HCT116 (cell line): Measurements from ENCODE around the gene CDH23. TPM values are rescaled to one million over a fixed set of nuclear protein-coding genes. Genes with fewer than 3 reads are reported as not detected.

Source experiments
- ATAC-seq: fragments of 200-7000 bp; cut with Tn5 transposase; 2 replicates; pipeline ENCODE4 v1.9.1; 2020; ENCODE audit warnings: mild to moderate bottlenecking, moderate library complexity
- BruUV-seq: library from RNA; stranded (reverse); fragments of 400-500 nt; replicated peaks from 2 replicates; lab custom pipeline; 2021; lab: Mats Ljungman, UMichigan
- CTCF ChIA-PET: fragments of 300-600 bp; sonication (Branson Sonifier 250); formaldehyde crosslinking; loops from one replicate; lab custom pipeline; 2021; ENCODE audit warnings: antibody characterized with exemption; lab: Charles Lee
- POLR2A ChIA-PET: fragments of 300-600, 350-600 bp; sonication (Branson Sonifier 250); formaldehyde crosslinking; loops from one replicate; lab custom pipeline; 2021; ENCODE audit warnings: antibody characterized with exemption; lab: Charles Lee
- RAD21 ChIA-PET, 2 experiments: fragments of 300-600 bp; sonication (Branson Sonifier 250); formaldehyde crosslinking; loops; one replicate each; lab custom pipeline; 2023; ENCODE audit warnings: low total read pairs in 2 of 2; ENCODE audit not compliant: uncharacterized antibody in 2 of 2, unreplicated experiment in 2 of 2, low non-redundant PET in 1 of 2; lab: Charles Lee
- DNase-seq: peaks from one replicate; pipeline ENCODE4 v3.0.0-alpha.2; 2010; ENCODE audit warnings: low read depth, low spot score
- H2AFZ ChIP-seq: fragments of 200-600 bp; shearing (Covaris generic), sonication (generic); 2 replicates; pipeline ENCODE4 v1.6.1; 2017; ENCODE audit warnings: low read depth, mixed run types, mixed read lengths, antibody characterized with exemption, low read length; ENCODE audit not compliant: poor library complexity, severe bottlenecking
- H3K27ac ChIP-seq: 2 replicates; pipeline ENCODE4 v1.5.1; 2012; ENCODE audit warnings: low read depth, low read length
- H3K27me3 ChIP-seq: fragments of 200-600 bp; sonication (generic); 2 replicates; pipeline ENCODE4 v1.6.1; 2016; ENCODE audit warnings: mixed run types, low read length, mixed read lengths; ENCODE audit not compliant: insufficient read depth
- H3K36me3 ChIP-seq, 2 experiments: fragments of 200-500 bp in 1 of 2; fragments of 200-600 bp in 1 of 2; sonication (Bioruptor generic) in 1 of 2; sonication (generic) in 1 of 2; 2 replicates each; pipeline versions ENCODE4 v1.5.1 to v1.6.1; 2014 to 2016; ENCODE audit warnings: low read length in 2 of 2, inconsistent platforms in 1 of 2, mixed read lengths in 1 of 2, mixed run types in 1 of 2; ENCODE audit not compliant: insufficient read depth in 2 of 2, control insufficient read depth in 1 of 2
- H3K4me1 ChIP-seq, 2 experiments: fragments of 200-600 bp in 1 of 2; sonication (generic) in 1 of 2; 2 replicates each; pipeline versions ENCODE4 v1.5.1 to v1.6.1; 2012 to 2017; ENCODE audit warnings: low read length in 2 of 2, inconsistent platforms in 1 of 2, mild to moderate bottlenecking in 1 of 2, mixed read lengths in 1 of 2, mixed run types in 1 of 2, moderate library complexity in 1 of 2; ENCODE audit not compliant: insufficient read depth in 2 of 2, control insufficient read depth in 1 of 2
- H3K4me2 ChIP-seq: fragments of 200-600 bp; sonication (generic); 2 replicates; pipeline ENCODE4 v1.6.1; 2017; ENCODE audit warnings: mixed run types, low read length, mixed read lengths
- H3K4me3 ChIP-seq, 2 experiments: fragments of 200-600 bp in 1 of 2; sonication (generic) in 1 of 2; replicated peaks in 1 of 2; 2 replicates each; pipeline ENCODE4 v1.5.1; 2011 to 2016; ENCODE audit warnings: low read length in 2 of 2, control low read depth in 1 of 2, low read depth in 1 of 2, mild to moderate bottlenecking in 1 of 2, mixed read lengths in 1 of 2, mixed run types in 1 of 2
- H3K79me2 ChIP-seq: fragments of 200-600 bp; sonication (generic); 2 replicates; pipeline ENCODE4 v1.6.1; 2017; ENCODE audit warnings: mild to moderate bottlenecking, mixed run types, low read length, moderate library complexity, mixed read lengths; ENCODE audit not compliant: insufficient read depth
- H3K9ac ChIP-seq: fragments of 200-600 bp; sonication (generic); 2 replicates; pipeline ENCODE4 v1.6.1; 2016; ENCODE audit warnings: low read length, mixed read lengths
- H3K9me2 ChIP-seq: fragments of 200-600 bp; sonication (generic), shearing (Covaris generic); 2 replicates; pipeline ENCODE4 v1.6.1; 2017; ENCODE audit warnings: mixed run types, mild to moderate bottlenecking, moderate library complexity; ENCODE audit not compliant: insufficient read depth
- H3K9me3 ChIP-seq, 2 experiments: fragments of 200-500 bp in 1 of 2; fragments of 200-600 bp in 1 of 2; sonication (Bioruptor generic) in 1 of 2; sonication (generic) in 1 of 2; 2 replicates each; pipeline ENCODE4 v1.6.1; 2014 to 2017; ENCODE audit warnings: low read length in 2 of 2, mixed read lengths in 2 of 2, inconsistent platforms in 1 of 2, low read depth in 1 of 2, mild to moderate bottlenecking in 1 of 2, mixed run types in 1 of 2, moderate library complexity in 1 of 2; ENCODE audit not compliant: control insufficient read depth in 1 of 2, insufficient read depth in 1 of 2
- H4K20me1 ChIP-seq: fragments of 200-600 bp; sonication (generic), shearing (Covaris generic); 2 replicates; pipeline ENCODE4 v1.6.1; 2017; ENCODE audit warnings: mixed run types, mild to moderate bottlenecking, moderate library complexity; ENCODE audit not compliant: insufficient read depth
- CBX3 ChIP-seq: IDR thresholded peaks from 2 replicates; pipeline ENCODE4 v1.6.1; 2012; ENCODE audit warnings: low read depth
- CEBPB ChIP-seq: IDR thresholded peaks from 2 replicates; pipeline ENCODE4 v1.6.1; 2012; ENCODE audit warnings: low read depth
- EGR1 ChIP-seq: IDR thresholded peaks from 2 replicates; pipeline ENCODE4 v1.6.1; 2012; ENCODE audit warnings: low read depth
- EZH2phosphoT487 ChIP-seq: fragments of 200-600 bp; IDR thresholded peaks from 2 replicates; pipeline ENCODE4 v1.6.1; 2018; ENCODE audit warnings: antibody characterized with exemption, borderline replicate concordance
- FOSL1 ChIP-seq: IDR thresholded peaks from 2 replicates; pipeline ENCODE4 v1.6.1; 2012; ENCODE audit warnings: low read depth
- JUND ChIP-seq: IDR thresholded peaks from 2 replicates; pipeline ENCODE4 v1.6.1; 2012
- MAX ChIP-seq: IDR thresholded peaks from 2 replicates; pipeline ENCODE4 v1.6.1; 2012
- SIN3A ChIP-seq: IDR thresholded peaks from 2 replicates; pipeline ENCODE4 v1.6.1; 2012; ENCODE audit warnings: low read depth
- SP1 ChIP-seq: IDR thresholded peaks from 2 replicates; pipeline ENCODE4 v1.6.1; 2012; ENCODE audit warnings: low read depth
- YY1 ChIP-seq: IDR thresholded peaks from 2 replicates; pipeline ENCODE4 v1.6.1; 2011; ENCODE audit warnings: low read length, low read depth, moderate library complexity, mild to moderate bottlenecking; ENCODE audit not compliant: insufficient replicate concordance; ENCODE audit errors: extremely low read depth
- intact Hi-C: fragments of 100-400 bp; cut with micrococcal nuclease; formaldehyde crosslinking; loops from 2 replicates; pipeline ENCODE4 v1.10.0; 2022
- total RNA-seq: library from RNA; stranded (reverse); gene quantifications from one replicate; pipeline ENCODE4 v1.2.1, GENCODE V29; 2021; ENCODE audit not compliant: unreplicated experiment
- TF ChIP-seq, protein P1 (sequence below): IDR thresholded peaks from 2 replicates; pipeline ENCODE4 v1.6.1; 2011; ENCODE audit warnings: mild to moderate bottlenecking, low read length, moderate library complexity; ENCODE audit not compliant: insufficient replicate concordance; ENCODE audit errors: extremely low read depth
- TF ChIP-seq, protein P2 (sequence below): IDR thresholded peaks from 2 replicates; pipeline ENCODE4 v1.6.1; 2012; ENCODE audit warnings: low read depth
- TF ChIP-seq, protein P3 (sequence below): IDR thresholded peaks from 2 replicates; pipeline ENCODE4 v1.6.1; 2012

The CDH23 gene
- total RNA-seq, 1 experiment from 2014 or later: not detected

DNA sequence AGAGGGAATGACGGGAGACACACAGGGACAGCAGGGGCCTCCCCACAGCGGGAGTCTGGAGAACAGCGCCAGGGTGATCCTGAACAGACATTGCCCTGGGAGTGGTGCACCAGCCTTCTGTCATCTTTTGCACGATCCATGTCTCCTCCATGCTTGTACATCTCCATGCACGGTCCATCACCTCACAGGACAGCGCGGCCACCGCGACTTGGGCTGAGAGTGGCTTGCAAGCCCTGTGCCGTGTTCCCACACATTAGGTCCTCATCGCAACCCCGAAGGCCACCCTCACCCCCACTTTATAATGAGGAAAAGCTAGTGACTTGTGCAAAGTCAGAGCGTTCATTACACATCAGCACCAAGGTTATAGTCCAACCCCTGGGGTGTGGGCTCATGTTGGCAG is 64.7 kb downstream of the CDH23 start:
- ChIA-PET POLR2A (no interaction called here), CTCF (no interaction called here), RAD21 (no interaction called here)
- no peak overlapping the region for H3K9ac ChIP-seq
- BruUV-seq: no TSS peak
- H2AFZ ChIP-seq: no peak overlapping the region
- no peaks in the 10 kb centered on the region for H3K9me2 ChIP-seq
- intact Hi-C loops: no loop called here
- H3K79me2 ChIP-seq: no peaks in the 10 kb centered on the region
- no peak for ATAC-seq
- no peaks in the 10 kb centered on the region for H3K9me3 ChIP-seq
- H3K4me3 ChIP-seq: no peak overlapping the region
- H3K27ac ChIP-seq: no peak overlapping the region
- DNase-seq: no peak
- H3K27me3 ChIP-seq: no peaks in the 10 kb centered on the region
- H3K4me2 ChIP-seq: no peak overlapping the region
- no peak for TF ChIP-seq EGR1
- no peaks in the 10 kb centered on the region for H3K36me3 ChIP-seq
- H4K20me1 ChIP-seq: no peaks in the 10 kb centered on the region
- no peaks in the 10 kb centered on the region for H3K4me1 ChIP-seq

DNA sequence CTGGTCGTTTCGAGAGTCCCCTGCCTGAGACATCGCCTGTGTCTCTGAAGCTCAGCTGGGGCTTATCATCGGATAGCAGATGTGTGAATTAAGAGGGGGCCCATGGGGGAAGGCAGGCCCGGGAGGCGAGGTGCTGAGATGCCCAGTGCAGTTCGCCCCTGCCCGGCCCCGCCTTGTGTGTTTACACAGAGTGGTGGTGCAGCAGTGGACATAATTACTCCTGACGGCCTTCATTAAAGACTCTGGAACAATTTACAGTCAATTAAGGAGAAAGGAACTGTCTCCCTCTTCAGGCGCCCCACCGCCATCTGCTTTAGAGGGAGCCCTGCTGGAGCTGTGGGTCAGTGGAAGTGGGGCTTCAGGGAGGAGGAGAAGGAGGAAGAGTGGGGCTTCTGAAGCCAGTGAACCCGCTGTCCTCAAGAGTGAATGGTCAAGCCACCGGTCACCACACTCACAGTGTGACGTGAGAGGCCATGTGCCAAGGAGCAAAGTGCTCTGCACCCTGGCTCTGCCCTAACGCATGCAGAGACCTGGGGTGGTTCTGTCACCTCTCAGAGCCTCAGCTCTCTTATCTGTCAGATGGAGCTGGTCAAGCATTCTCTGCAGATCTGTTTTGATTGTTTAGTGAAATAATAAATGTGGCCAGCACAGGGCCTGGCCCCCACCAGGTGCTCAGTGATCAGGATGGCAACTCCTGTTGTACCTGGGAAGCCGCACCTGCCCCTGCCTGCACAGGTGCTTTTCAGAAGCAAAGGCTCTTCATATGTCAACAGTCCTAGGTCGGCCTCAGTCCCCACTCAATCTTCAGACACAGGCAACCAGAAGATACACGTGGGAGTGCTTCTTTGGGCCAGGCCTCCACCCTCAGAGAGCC is 65.6 kb downstream of the CDH23 start:
- POLR2A ChIA-PET: no interaction called here
- H3K9me2 ChIP-seq: no peaks in the 10 kb centered on the region
- H3K36me3 ChIP-seq: no peaks in the 10 kb centered on the region
- CTCF ChIA-PET: no interaction called here
- H4K20me1 ChIP-seq: no peaks in the 10 kb centered on the region
- no peak overlapping the region for H3K4me3 ChIP-seq
- RAD21 ChIA-PET: no interaction called here
- no peaks in the 10 kb centered on the region for H3K27me3 ChIP-seq
- no peak for ATAC-seq
- H3K4me1 ChIP-seq: no peaks in the 10 kb centered on the region
- no peaks in the 10 kb centered on the region for H3K9me3 ChIP-seq
- no peak for DNase-seq
- TF ChIP-seq EZH2phosphoT487: no peak
- TF ChIP-seq FOSL1: no peak
- TF ChIP-seq SIN3A: no peak
- no peak for TF ChIP-seq SP1
- no peak for TF ChIP-seq CEBPB
- TF ChIP-seq, protein P1, sequence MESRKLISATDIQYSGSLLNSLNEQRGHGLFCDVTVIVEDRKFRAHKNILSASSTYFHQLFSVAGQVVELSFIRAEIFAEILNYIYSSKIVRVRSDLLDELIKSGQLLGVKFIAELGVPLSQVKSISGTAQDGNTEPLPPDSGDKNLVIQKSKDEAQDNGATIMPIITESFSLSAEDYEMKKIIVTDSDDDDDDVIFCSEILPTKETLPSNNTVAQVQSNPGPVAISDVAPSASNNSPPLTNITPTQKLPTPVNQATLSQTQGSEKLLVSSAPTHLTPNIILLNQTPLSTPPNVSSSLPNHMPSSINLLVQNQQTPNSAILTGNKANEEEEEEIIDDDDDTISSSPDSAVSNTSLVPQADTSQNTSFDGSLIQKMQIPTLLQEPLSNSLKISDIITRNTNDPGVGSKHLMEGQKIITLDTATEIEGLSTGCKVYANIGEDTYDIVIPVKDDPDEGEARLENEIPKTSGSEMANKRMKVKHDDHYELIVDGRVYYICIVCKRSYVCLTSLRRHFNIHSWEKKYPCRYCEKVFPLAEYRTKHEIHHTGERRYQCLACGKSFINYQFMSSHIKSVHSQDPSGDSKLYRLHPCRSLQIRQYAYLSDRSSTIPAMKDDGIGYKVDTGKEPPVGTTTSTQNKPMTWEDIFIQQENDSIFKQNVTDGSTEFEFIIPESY: no peak
- TF ChIP-seq CBX3: no peak
- TF ChIP-seq, protein P2, sequence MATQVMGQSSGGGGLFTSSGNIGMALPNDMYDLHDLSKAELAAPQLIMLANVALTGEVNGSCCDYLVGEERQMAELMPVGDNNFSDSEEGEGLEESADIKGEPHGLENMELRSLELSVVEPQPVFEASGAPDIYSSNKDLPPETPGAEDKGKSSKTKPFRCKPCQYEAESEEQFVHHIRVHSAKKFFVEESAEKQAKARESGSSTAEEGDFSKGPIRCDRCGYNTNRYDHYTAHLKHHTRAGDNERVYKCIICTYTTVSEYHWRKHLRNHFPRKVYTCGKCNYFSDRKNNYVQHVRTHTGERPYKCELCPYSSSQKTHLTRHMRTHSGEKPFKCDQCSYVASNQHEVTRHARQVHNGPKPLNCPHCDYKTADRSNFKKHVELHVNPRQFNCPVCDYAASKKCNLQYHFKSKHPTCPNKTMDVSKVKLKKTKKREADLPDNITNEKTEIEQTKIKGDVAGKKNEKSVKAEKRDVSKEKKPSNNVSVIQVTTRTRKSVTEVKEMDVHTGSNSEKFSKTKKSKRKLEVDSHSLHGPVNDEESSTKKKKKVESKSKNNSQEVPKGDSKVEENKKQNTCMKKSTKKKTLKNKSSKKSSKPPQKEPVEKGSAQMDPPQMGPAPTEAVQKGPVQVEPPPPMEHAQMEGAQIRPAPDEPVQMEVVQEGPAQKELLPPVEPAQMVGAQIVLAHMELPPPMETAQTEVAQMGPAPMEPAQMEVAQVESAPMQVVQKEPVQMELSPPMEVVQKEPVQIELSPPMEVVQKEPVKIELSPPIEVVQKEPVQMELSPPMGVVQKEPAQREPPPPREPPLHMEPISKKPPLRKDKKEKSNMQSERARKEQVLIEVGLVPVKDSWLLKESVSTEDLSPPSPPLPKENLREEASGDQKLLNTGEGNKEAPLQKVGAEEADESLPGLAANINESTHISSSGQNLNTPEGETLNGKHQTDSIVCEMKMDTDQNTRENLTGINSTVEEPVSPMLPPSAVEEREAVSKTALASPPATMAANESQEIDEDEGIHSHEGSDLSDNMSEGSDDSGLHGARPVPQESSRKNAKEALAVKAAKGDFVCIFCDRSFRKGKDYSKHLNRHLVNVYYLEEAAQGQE: no peak
- no peak for TF ChIP-seq YY1
- TF ChIP-seq MAX: no peak
- no peak for TF ChIP-seq JUND
- TF ChIP-seq, protein P3, sequence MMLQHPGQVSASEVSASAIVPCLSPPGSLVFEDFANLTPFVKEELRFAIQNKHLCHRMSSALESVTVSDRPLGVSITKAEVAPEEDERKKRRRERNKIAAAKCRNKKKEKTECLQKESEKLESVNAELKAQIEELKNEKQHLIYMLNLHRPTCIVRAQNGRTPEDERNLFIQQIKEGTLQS: no peak
- no peak overlapping the region for H3K4me2 ChIP-seq
- intact Hi-C loops: no loop called here
- no TSS peak for BruUV-seq
- no peak overlapping the region for H3K27ac ChIP-seq
- no peak overlapping the region for H2AFZ ChIP-seq
- no peak overlapping the region for H3K9ac ChIP-seq
- no peaks in the 10 kb centered on the region for H3K79me2 ChIP-seq
